H1 (cell line): ENCODE measurements around the gene ZNF618.

Experiments
- ATF2 ChIP-seq: IDR thresholded peaks from 2 replicates; pipeline ENCODE4 v1.6.1; 2012; ENCODE audit warnings: low read length, inconsistent platforms
- CTCF ChIP-seq, 3 experiments: IDR thresholded peaks; 1 replicate in 2 of 3; 2 replicates in 1 of 3; pipeline versions ENCODE4 v1.5.1 to v1.6.1; 2011; ENCODE audit warnings: low read length in 3 of 3, mild to moderate bottlenecking in 3 of 3, inconsistent platforms in 2 of 3, low read depth in 1 of 3, moderate library complexity in 1 of 3; ENCODE audit not compliant: insufficient read depth in 1 of 3; ENCODE audit errors: control extremely low read depth in 1 of 3
- POLR2A ChIP-seq, 2 experiments: IDR thresholded peaks; 1 replicate in 1 of 2; 2 replicates in 1 of 2; pipeline ENCODE4 v1.6.1; 2011; ENCODE audit warnings: low read depth in 2 of 2, low read length in 2 of 2, mild to moderate bottlenecking in 2 of 2; ENCODE audit errors: control extremely low read depth in 1 of 2
- RFX5 ChIP-seq: IDR thresholded peaks from 2 replicates; pipeline ENCODE4 v1.6.1; 2011; ENCODE audit warnings: low read depth, low read length, improper control_type of control experiment, borderline replicate concordance
- SAP30 ChIP-seq: fragments of 300-600 bp; sonication (generic); IDR thresholded peaks from 2 replicates; pipeline ENCODE4 v1.7.1; 2012; ENCODE audit warnings: low read length, moderate library complexity, mild to moderate bottlenecking, inconsistent platforms; ENCODE audit not compliant: insufficient read depth, insufficient replicate concordance
- SP2 ChIP-seq: IDR thresholded peaks from 2 replicates; pipeline ENCODE4 v1.6.1; 2012; ENCODE audit warnings: mild to moderate bottlenecking, low read length, inconsistent platforms
- TCF12 ChIP-seq: IDR thresholded peaks from 2 replicates; pipeline ENCODE4 v1.6.1; 2011; ENCODE audit warnings: low read depth, mild to moderate bottlenecking, low read length

- TF ChIP-seq ATF2 (no peak), TCF12 (no peak), CTCF (IDR thresholded peaks at IDR 0.05; ENCODE audit: control extremely low read depth in 1 of 3, insufficient read depth in 1 of 3, low read depth in 1 of 3, low read length in 3 of 3) (no peak), SP2 (no peak), POLR2A (IDR thresholded peaks at IDR 0.05; ENCODE audit: control extremely low read depth in 1 of 2, low read depth in 2 of 2, low read length in 2 of 2) (no peak), RFX5 (no peak), SAP30 (no peak)
Measured at GRCh38 chr9:113899205-113899604, 23.1 kb downstream of the ZNF618 start.
